Smooth muscle cell of the brain vasculature (primary cell): ENCODE data around the gene FEN1.

Experiments used
- DNase-seq: peaks from one replicate; pipeline ENCODE4 v3.0.0-alpha.2; 2012; ENCODE audit warnings: low read depth, low spot score

The FEN1 gene, protein sequence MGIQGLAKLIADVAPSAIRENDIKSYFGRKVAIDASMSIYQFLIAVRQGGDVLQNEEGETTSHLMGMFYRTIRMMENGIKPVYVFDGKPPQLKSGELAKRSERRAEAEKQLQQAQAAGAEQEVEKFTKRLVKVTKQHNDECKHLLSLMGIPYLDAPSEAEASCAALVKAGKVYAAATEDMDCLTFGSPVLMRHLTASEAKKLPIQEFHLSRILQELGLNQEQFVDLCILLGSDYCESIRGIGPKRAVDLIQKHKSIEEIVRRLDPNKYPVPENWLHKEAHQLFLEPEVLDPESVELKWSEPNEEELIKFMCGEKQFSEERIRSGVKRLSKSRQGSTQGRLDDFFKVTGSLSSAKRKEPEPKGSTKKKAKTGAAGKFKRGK

DNA sequence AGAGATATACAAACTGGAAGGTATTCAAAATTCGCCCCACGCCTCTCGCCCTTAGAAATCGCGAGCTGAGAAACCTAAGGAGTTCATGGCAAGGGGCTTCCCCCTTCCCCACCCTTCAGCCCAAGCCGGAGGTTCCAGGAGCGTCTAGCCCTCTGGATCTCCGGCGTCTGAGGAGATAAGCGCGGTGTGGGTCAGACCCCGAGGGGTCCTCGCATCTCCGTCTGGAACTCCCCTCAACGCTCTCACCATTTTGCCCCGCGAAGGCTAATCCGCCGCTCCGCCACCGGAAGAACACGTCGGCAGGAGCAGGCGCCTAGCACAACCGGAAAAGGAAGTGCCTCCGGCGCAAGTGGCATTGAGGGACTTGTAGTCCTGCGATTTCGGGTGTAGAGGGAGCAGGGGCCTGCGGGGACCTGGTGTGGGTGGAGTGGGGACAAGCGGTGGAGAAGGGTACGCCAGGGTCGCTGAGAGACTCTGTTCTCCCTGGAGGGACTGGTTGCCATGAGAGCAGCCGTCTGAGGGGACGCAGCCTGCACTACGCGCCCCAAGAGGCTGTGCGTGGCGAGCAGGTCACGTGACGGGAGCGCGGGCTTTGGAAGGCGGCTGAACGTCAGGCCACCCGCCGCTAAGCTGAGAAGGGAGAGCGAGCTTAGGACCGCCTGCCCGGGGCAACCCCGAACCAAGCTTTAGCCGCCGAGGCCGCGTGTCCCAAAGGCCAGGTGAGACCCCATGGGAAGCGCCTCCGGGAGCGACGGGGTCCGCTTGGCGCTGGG lies at the start of gene FEN1, which contains the start of gene TMEM258:
FEN1 (plus strand) TSS at position 602 of the 773 bp plus-strand sequence. CDS start 2,451 bp downstream, outside the sequence.
TMEM258 (minus strand) TSS at position 290 of the 773 bp plus-strand sequence; CDS start at position 249, 41 bp downstream.
- peak; percentile 88 for DNase-seq

DNA sequence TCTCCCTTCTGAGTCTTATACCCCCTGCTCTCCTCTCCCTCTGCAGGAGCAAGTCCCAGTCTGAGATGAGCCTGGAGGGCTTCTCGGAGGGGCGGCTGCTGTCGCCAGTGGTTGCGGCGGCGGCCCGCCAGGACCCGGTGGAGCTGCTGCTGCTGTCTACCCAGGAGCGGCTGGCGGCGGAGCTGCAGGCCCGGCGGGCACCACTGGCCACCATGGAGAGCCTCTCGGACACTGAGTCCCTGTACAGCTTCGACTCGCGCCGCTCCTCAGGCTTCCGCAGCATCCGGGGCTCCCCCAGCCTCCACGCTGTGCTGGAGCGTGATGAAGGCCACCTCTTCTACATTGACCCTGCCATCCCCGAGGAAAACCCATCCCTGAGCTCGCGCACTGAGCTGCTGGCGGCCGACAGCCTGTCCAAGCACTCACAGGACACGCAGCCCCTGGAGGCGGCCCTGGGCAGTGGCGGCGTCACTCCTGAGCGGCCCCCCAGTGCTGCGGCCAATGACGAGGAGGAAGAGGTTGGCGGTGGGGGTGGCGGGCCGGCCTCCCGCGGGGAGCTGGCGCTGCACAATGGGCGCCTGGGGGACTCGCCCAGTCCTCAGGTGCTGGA lies 49.1 kb upstream of the FEN1 start:
- no peak for DNase-seq

DNA sequence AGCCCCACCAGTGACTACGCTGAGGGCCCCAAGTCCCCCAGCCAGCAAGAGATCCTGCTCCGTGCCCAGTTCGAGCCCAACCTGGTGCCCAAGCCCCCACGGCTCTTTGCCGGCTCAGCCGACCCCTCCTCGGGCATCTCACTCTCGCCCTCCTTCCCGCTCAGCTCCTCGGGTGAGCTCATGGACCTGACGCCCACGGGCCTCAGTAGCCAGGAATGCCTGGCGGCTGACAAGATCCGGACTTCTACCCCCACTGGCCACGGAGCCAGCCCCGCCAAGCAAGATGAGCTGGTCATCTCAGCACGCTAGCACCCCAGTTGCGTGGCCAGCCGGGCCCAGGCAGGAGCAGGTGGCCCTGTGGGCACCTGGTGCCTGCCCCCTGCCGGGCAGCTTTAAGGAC lies 48.5 kb upstream of the FEN1 start:
- no peak for DNase-seq

DNA sequence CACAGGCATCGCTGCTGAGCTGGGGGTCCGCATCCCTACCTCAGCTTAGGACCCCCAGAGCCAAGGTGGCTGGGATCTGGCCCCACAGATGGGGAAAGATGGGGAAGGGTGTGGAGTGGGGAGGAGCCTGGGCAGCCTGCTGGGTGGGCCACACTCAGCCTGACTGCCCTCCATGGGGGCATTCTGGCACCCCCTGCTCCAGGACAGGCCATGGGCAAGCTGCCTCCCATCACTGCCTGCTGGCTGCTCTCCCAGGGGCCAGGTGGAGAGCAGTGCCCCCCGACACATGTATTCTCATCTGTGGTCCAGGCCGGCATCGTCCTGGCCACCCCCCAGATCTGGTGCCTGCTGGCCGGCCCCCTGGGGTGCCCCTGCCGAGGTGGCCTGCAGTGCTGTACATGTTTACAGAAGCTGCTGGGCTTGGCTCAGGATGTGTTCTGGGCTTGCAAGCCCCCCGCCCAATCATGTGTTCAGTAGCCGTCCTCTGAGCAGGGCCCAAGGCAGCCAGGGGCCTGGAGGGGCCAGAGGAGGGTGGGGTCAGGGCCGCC lies 48.0 kb upstream of the FEN1 start:
- no peak for DNase-seq

DNA sequence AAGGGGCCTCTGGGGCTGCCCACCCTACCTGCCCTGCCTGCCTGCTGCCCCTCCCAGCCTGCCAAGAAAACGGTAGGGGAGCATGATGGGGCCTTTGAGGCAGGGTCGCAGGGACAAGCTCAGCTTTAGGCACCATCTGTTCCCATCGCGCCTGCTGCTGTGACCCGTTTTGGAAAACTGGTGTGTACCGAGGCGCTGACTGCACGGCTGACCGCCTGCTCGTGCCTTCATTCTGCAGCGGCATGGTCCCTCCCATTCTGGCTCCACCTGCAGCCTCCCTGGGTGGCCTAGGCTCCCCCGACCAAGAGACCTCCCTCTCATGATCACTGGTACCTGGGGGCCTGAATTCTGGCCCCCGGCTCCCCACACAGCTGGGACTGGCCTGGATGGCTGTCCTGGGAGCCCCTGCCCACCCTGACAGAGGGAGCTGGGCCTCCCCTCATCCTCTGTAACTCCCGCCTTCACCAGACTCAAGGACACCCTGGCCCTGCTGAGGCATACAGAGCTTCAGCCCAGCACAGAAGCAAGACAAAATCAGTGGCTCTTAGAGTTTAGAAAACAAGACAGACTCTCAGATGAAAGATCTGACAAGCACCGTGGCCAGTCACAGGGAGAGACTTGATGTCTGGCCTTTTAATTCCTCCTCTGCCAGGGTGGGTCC lies 46.8 kb upstream of the FEN1 start:
- DNase-seq, result no peak

DNA sequence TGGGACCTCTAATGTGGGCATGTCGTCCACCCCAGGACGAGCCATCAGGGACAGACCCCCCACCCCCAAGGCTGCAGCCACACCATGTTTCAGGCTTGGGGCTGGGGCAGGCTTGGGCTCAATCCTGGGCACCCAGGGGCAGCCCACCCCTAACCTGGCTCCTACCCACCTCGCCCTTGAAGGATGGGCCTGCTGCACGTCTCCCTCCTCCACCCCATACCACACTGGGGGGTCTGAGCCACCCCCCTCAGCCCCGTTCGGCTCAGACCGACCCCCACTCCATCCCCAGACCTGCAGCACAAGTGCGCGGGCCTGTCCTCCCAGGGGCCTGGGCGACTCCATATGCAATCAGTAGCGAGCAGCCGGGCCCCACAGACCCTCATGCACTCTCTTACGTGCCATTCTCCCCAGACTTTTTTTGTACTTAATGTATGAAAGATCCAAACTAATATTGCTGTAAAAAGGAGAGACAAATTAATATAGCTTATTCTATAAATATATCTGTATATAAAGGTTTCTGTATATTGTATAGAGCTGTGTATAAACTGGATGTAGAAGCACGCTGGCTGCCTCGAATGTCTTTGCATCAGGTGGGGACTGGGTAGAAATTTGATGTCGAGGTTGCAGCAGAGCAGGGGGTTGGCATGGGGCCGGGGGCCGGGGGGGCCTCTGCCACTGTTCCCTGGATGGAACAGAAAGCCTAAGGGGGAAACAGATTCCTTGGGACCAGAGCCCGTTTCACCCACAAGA lies 46.1 kb upstream of the FEN1 start:
- no peak for DNase-seq

DNA sequence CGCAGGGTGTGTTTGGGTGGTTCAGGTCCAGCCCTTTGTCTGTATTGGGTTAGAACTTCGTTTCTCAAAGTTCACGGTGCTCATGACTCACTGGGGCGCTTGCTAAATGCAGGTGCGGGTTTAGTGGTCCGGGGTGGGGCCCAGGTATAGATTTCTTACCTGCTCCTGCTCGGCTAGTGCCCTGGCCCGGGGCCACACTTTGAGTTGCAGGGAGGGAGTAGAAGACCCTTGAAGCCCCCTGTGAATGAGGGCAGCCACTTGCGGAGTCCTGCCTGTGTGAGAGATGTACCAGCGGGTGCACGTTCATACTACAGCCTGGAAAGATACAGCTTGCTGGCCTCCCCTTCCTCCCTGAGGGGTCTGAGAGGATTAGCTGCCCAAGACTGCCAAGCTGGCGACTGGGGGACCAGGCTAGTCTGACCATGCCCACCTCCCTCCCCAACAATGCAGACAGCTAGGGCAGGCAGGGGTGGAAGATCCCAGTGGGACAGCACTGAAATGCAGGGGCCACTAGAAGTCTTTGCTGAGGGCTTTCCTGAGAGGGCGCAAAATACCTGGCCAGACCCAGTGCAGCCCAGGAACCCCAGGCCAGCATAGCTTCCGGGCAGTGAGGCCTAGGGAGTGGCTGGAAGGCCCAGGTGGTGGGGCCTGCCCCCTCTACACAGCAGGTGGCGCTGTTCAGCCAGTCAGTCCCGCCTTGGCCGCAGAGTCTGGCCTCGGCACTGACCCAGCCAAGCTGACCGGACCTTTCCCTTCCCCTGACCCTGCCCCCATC lies 45.3 kb upstream of the FEN1 start:
- DNase-seq, result no peak

DNA sequence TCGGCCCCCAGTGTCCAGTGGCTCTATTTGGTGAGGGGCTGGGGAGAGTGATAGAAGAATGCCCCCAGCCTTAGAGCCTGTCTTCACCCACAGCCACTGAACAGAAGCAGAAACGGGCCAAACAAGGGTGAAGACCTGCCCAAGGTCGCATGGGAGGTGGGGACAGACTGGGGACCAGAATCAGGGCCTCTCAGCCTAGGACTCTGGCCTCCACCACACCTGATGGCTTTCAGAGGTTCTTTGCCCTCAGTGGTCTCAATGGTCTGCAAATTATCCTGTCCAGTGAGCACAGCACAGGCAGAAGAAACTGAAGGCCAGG lies 44.8 kb upstream of the FEN1 start:
- DNase-seq, result no peak

DNA sequence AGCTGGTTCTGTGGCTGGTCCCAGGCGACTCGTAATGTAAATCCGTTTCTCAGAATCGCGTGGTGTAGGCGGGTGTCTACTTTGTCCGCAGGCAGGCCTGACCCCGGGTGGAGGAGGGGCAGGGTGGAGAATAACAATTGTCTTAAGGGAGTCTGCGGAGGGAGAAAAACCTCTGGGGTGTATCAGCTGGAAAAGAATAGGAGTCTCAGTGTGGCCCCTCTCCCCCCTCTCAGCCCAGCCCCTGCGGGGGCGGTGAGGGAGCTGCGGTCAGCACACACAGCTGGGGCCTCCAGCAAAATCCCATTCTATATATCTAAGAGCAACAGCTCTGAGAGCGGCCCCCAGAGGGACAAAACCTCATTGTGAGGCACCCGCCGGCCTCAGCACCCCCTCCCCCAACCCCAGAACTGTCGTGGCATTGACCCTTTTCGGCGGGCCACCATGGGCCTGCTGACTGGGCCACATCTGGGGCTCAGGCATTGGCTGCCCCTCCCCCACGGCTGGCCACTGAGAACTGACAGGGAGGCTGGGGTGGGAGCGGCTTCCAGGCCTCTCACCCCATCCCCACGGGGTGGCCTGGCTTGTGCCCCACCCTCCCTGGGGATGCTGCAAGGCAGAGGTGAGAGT lies 43.0 kb upstream of the FEN1 start:
- DNase-seq, result no peak

DNA sequence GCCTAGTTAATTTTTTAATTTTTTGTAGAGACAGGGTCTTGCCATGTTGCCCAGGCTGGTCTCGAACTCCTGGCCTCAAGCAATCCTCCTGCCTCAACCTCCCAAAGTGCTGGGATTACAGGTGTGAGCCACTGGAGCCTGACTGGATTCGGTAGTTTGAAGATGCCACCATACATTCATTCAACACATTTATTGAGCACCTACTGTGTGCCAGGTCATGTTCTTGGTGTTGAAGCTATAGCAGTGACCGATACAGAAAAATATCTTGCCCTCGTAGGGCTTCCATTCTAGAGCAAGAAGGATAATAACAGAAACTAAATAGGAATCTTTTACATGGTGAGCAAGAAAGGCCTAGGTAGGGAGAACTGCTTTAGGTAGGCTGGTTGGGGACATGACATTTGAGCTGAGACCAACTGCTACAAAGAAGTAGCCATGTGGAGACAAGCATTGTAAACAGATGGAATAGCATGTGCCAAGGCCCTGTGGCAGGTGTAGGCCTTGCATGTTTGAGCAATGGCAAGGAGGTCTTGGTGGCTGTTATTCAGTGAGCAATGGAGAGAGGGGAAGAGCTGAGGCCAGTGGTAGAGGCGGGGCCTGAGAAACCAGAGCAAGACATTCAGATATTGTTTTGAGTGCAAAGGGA lies 42.0 kb upstream of the FEN1 start:
- no peak for DNase-seq

DNA sequence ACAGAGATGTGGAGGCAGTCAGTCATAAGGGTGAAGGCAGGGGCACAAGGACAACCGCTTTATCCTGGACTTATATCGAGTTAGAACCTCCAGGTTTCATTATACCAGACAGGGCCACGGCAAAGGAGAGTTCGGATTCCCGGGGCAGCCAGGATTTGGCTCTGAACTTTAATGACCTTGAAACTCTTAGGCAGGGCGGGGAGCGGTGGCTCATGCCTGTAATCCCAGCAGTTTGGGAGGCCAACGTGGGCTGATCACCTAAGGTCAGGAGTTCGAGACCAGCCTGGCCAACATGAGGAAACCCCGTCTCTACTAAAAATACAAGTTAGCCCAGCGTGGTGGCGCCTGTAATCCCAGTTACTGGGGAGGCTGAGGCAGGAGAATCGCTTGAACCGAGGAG lies 41.3 kb upstream of the FEN1 start:
- DNase-seq, result no peak

DNA sequence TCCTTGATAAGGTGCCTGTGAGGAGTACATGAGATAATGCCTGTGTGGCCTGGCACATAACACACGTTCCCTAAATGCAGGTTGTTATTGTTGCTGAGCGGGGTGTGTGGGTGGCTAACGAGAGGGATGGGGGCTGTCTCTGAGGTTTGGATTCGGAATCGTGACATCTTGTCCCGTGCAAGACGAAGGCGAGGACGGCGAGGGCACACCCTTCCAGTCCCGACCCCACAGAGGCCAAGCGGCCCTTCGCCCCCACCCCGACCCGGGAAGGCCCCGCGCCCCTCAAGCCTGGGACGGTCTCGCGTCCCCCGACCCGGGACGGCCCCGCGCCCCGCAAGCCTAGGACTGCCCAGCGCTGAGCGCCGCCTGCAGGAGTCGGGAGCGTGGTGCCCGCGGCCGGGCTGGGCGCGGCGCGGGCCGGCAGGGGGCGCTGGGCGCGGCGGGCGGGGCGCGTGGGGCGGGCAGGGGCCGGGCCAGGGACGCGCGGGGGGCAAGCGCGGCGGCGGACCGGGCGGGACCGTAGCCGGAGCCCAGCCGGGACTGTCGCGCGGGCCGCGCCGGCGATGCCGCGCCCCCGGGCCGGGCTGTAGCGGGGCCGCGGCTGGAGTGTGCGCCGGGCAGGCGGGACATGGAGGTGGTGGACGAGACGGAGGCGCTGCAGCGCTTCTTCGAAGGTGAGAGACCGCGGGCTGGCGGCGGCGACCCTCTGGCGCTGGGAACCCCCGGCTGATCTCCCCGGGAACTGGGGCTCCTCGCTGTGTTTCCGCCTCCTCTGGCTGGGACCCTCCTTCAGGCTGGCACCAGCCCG lies 40.4 kb upstream of the FEN1 start, which contains the start of gene MYRF:
MYRF (plus strand) TSS at position 520 of the 808 bp plus-strand sequence; CDS start at position 629, 109 bp downstream.
- no peak for DNase-seq

DNA sequence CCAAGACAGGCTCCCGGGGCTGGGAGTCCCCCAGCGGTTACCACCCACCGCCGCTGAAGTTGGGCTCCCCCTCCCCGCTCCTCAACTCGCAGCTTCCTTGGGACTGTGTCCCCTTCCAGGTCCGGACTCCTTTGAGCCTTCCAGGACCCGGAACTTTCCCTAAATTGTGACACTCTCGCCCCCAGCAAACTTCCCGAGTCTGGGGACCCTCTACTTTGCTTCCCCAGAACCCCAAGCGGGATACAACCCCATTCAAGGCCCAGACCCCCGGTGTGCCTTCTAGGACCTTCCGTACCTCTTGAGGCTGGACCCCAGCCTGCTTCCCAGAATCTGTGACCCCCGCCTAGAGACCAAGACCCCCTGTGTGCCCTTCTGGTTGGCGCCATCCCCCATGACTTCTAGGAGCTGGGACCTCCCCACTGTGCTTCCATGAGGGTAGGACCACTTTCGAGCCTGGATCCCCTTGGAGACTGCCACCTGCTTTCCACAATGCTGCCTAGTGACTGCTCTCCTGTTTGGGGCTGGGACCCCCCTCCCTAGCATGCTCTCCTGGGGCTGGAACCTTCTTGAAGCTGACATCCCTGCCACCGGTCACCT lies 39.7 kb upstream of the FEN1 start:
- no peak for DNase-seq

DNA sequence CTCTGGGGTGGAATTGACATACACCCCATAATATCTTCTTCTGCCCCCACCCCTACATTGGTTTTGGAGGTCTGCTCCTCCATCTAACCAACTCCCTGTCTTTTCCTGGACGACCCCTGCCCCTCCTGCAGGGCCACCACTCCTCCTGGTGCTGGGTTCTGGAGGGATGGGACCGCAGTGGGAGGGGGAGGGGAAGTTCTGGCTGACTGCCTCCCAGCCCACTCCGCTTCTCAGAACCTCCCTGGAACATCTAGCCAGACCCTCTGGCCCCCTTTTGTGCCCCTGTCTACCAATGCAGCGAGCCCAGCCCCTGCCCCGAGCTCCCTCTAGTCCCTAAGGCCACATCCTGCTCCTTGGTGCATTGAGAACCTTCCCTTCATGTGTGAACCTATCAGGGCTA lies 39.0 kb upstream of the FEN1 start:
- no peak for DNase-seq

DNA sequence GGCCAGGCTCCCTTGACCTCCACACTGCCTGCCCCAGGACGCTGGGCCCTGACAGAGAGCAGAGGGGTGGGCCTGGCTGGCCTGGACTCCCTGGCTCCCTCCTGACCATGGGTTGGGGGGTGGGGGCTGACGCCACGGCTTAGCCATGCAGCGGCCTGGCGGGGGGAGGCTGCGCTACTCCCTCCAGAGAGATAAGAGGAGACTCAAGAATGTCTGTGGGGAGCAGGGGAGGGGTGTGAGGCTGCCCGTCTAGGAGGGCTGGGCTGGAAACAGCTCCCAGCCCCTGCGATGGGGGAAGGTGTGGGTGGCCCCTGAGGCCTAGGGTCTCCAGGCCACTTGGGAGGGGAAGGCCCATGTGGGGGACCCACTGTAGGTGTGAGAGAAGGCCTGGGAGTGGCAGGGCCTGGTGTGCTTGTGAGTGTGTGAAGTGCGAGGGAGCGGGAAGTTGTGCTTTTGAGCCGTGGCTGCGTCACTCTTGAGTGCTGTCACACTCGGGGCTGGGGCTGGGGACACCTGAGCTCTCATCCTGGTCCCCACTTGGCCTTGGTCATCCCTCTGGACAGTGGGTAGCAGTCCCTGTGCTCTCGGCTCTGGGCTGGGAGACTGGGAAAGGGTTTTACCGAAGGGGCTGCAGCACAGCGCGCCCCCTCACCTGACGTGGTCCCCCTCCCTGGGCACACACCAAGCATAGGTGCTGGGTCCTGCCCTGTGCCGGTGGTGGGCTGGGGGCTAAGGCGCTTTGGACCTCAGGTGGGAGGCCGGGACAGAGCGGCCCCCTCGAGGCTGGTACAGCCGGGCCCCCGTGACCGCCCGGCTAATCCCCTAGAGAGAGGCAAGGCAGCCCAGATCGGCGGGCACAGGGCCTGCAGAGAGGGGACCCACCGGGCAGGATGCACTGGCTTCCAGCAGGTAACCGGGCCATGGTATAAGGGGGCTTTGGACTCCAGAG lies 37.9 kb upstream of the FEN1 start:
- no peak for DNase-seq

DNA sequence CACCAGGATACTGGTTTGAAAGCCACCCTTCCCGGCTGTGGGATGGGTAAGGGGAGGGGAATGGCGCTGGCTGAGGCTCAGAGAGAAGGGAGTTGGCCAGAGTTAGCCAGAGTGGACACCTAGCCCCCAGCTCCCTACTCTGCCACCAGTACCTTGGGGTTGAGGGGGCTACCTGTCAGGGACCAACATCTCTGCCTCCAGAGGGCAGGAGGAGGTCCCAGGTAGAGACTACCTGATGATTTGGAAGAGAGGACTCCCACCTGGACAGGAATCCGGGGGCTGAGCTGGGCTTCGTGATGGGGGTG lies 36.6 kb upstream of the FEN1 start:
- no peak for DNase-seq
